Cardiac septum (tissue), 1 donor: Measurements from ENCODE around the gene REXO1. TPM values are rescaled to one million over a fixed set of nuclear protein-coding genes. Genes with fewer than 3 reads are reported as not detected.

Experiments
- DNase-seq: peaks from one replicate; pipeline ENCODE4 v3.0.0-alpha.2; 2020; ENCODE audit warnings: low spot score
- intact Hi-C: fragments of 100-400 bp; cut with DNase I; formaldehyde crosslinking; loops from one replicate; pipeline ENCODE4 v1.14.0; 2022
- total RNA-seq: library from RNA; stranded (reverse); fragmentation: NEBNext Ultra II Directional; extraction: Animal tissue kit (Norgen Biotek cat#: 25700); gene quantifications from one replicate; pipeline ENCODE4 v1.2.1, GENCODE V29; 2021
- donor health status: DM: no; HTN: no; CAD: no.

The REXO1 gene
- total RNA-seq, 1 donor from 2014 or later = 16.7 TPM

- intact Hi-C loops = no loop called here
- DNase-seq = no peak
Measured at GRCh38 chr19:1780272-1780958, 67.9 kb downstream of the REXO1 start.

- DNase-seq = no peak
- intact Hi-C loops = no loop called here
Measured at GRCh38 chr19:1779574-1779973, 68.7 kb downstream of the REXO1 start.

- intact Hi-C loops = no loop called here
Measured at GRCh38 chr19:1777149-1777548, 71.1 kb downstream of the REXO1 start.

GRCh38 chr19:1776606-1777147 is 71.6 kb downstream of the REXO1 start:
- intact Hi-C loops = no loop called here
- no peak for DNase-seq

More at GRCh38 chr19:1777149-1777548, 71.1 kb downstream of the REXO1 start:
- no peak for DNase-seq

GRCh38 chr19:1775951-1776605 is 72.2 kb downstream of the REXO1 start:
- intact Hi-C loops = no loop called here
- no peak for DNase-seq

GRCh38 chr19:1774989-1775772 is 73.1 kb downstream of the REXO1 start:
- intact Hi-C loops = no loop called here
- no peak for DNase-seq

GRCh38 chr19:1773184-1773583 is 75.1 kb downstream of the REXO1 start:
- intact Hi-C loops = no loop called here

GRCh38 chr19:1770866-1771576 is 77.3 kb downstream of the REXO1 start:
- intact Hi-C loops = no loop called here
- no peak for DNase-seq

More at GRCh38 chr19:1773184-1773583, 75.1 kb downstream of the REXO1 start:
- DNase-seq = no peak

GRCh38 chr19:1769645-1769985 is 78.7 kb downstream of the REXO1 start:
- DNase-seq = no peak
- intact Hi-C loops = loop anchor here (2.0 to 5.0 kb wide), 3 partner anchors 97 to 223 kb away; partner anchors contain the start of gene UQCR11

- intact Hi-C loops = loop anchor here (2.0 to 5.0 kb wide), 3 partner anchors 97 to 222 kb away; partner anchors contain the start of gene UQCR11
- no peak for DNase-seq
Measured at GRCh38 chr19:1768918-1769644, 79.2 kb downstream of the REXO1 start.

GRCh38 chr19:1768248-1768647 is 80.0 kb downstream of the REXO1 start:
- no peak for DNase-seq
- intact Hi-C loops = loop anchor here (2.0 to 5.0 kb wide), 3 partner anchors 96 to 221 kb away; partner anchors contain the start of gene UQCR11

- intact Hi-C loops = loop anchor here (5.0 kb wide), 2 partner anchors 95 to 160 kb away; partner anchors contain the start of gene UQCR11
- no peak for DNase-seq
Measured at GRCh38 chr19:1767464-1767933, 80.8 kb downstream of the REXO1 start.

GRCh38 chr19:1766800-1767352 is 81.4 kb downstream of the REXO1 start:
- intact Hi-C loops = loop anchor here (5.0 kb wide), 2 partner anchors 95 to 160 kb away; partner anchors contain the start of gene UQCR11
- DNase-seq = no peak

- no peak for DNase-seq
- intact Hi-C loops = loop anchor here (5.0 kb wide), 2 partner anchors 94 to 159 kb away; partner anchors contain the start of gene UQCR11
Measured at GRCh38 chr19:1765904-1766799, 82.1 kb downstream of the REXO1 start.
